GM21529 (cell line): ENCODE data around the gene REX1BD.

ENCODE experiments used
- ATAC-seq: cut with Tn5 transposase; IDR thresholded peaks from one replicate; pipeline ENCODE4 v1.9.1; 2021; ENCODE audit not compliant: unreplicated experiment

Gene REX1BD

DNA sequence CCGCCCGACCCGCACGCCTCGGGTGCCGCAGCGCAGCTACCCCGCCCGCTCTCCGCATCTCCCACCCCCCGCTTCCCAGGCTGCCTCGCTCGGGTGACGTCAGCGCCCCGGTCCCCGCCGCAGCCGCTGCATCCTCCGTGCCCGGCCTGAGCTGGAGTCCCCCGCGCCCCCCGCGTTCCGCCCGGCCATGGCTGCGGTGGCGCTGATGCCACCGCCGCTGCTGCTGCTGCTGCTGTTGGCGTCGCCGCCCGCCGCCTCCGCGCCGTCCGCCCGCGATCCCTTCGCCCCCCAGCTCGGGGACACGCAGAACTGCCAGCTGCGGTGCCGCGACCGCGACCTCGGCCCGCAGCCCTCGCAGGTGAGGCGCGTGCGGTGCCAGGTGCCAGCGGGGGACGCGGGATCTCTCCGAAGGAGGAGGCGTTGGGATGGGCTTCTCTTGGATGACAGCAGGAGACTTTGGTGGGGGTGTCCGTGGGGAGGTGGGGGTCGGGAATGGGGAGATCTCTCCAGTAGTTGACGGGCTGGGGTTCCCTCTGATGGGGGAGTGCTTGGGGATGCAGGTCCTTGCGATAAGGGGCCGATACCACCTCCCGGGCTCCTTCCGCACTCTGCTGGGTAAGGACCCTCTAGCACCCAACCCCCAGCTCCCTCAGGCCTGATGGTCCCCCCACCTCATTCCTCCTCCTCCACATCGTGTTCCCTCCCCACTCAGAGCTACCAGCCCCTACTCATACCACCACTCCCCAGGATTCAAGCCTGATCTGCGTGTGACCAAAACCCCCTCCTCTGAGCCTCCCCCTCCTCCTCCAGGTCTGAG lies 24.4 kb downstream of the REX1BD start, which contains the start of gene TMEM59L:
Gene TMEM59L, plus strand, starts transcription at position 99 of the 817 bp plus-strand sequence. Its CDS starts 89 bp downstream, at position 188.
- ATAC-seq = no peak

DNA sequence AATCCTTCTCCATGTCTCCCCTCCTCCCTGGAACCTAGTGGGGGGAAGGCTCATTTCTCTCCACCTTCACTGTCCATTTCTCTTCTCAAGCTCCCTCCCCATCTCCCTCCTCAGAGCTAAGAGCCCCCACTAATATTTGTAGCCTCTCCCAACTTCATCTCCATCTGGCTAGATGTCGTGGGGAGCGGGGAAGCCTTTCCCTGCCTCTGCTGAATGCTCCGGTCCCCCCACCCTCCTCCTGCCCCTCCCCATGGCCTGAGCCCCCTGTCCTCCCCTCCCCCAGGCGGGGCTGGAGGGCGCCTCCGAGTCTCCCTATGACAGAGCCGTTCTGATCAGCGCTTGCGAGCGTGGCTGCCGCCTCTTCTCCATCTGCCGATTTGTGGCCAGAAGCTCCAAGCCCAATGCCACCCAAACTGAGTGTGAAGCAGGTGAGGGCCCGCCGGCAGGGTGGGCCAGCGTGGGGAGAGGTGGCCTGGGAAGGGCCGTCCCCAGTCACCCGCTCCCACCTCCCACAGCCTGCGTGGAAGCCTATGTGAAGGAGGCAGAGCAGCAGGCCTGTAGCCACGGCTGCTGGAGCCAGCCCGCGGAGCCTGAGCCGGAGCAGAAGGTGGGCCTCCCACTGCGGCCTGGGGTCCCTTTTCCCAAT lies 25.1 kb downstream of the REX1BD start:
- no peak for ATAC-seq

DNA sequence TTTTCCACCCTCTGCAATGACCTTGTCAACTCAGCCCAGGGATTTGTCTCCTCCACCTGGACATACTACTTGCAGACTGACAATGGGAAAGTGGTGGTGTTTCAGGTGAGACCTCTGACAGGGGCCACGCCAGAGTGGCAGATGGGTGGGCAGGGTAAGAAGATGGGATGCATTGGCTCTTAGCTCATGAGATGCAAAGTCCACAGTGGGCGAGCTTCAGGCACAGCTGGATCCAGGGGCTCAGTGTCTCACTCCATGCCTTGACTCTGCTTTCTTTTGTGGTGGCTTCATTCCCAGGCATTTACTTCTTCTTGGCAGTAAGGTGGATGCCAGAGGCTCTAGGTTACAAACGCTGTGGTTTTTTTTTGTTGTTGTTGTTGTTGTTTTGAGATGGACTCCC lies 27.4 kb downstream of the REX1BD start:
- ATAC-seq = no peak

DNA sequence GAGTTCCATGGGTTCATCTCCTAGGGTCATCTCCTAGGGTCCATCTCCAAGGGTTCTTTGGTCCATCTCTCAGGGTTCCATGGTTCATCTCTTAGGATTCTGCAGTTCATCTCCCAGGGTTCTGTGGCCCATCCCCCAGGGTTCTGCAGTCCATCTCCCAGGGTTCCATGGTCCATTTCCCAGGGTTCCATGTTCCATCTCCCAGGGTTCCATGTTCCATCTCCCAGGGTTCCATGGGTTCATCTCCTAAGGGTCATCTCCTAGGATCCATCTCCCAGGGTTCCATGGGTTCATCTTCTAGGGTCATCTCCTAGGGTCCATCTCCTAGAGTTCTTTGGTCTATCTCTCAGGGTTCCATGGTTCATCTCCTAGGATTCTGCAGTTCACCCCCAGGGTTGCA lies 29.0 kb downstream of the REX1BD start:
- ATAC-seq = no peak

DNA sequence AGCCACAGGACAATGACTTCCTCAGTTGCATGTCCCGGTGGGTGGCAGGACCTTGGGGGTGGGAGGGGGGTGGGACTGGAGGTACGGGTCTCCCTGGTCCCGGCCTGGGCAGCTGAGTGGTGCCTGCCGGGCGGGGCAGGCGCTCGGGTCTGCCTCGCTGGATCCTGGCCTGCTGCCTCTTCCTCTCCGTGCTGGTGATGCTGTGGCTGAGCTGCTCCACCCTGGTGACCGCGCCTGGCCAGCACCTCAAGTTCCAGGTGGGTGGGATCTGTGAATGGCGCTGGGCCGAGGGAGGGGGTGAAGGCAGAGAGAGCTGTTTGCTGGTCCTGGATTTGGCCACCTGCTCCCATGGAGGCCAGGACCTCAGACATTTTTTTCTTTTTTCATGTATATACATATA lies 29.6 kb downstream of the REX1BD start:
- ATAC-seq = no peak

DNA sequence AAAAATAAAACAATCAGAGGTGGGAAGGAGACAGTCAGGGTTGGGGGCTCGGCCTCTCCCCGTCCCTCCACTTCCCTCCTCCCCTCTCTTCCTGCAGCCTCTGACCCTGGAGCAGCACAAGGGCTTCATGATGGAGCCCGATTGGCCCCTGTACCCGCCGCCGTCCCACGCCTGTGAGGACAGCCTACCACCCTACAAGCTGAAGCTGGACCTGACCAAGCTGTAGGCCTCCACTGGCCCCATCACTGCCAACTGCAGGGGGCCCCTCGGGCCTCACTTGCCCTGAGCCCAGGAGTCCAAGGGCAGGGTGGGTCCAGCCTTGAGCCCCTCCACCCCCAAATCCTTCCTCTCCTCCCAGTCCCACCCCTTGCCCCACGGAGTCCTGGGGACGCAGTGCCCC lies 31.7 kb downstream of the REX1BD start:
- ATAC-seq = no peak

DNA sequence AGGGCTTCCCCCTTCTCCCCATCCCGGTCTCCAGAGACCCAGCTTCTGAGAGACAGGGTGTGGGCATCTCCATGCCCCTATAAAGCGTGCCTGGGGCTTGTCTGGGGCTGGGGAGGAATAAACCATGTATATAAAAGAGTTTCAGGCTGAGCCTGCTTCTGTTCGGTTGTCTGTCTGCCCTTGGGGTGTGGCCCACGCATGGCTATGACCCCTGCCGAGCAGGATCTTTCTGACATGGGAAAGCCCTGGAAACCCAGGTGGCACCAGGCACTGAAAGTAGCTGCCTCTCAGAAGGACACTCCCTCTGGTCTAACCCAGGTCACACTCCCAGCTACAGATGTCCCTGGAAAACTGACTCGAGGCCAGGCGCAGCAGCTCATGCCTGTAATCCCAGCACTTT lies 32.3 kb downstream of the REX1BD start:
- no peak for ATAC-seq

DNA sequence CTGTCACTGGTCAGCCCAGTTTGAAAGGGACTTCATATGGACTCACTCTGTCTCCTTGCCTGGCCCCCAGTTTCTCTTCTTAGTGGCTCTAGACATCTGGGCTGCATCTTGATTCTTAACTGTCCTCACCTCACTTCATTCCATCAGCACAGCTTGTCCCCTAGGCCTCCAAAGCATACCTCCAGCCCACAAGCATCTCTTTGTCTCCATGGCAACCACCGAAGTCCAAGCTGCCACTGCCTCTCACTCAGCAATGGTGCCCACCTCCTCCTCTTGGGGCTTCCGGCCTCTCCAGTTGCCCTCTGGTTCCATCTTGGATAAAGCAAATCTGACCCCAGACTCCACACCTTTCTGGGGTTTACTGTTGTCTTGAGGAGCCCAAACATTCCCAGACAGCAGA lies 38.3 kb downstream of the REX1BD start:
- no peak for ATAC-seq

DNA sequence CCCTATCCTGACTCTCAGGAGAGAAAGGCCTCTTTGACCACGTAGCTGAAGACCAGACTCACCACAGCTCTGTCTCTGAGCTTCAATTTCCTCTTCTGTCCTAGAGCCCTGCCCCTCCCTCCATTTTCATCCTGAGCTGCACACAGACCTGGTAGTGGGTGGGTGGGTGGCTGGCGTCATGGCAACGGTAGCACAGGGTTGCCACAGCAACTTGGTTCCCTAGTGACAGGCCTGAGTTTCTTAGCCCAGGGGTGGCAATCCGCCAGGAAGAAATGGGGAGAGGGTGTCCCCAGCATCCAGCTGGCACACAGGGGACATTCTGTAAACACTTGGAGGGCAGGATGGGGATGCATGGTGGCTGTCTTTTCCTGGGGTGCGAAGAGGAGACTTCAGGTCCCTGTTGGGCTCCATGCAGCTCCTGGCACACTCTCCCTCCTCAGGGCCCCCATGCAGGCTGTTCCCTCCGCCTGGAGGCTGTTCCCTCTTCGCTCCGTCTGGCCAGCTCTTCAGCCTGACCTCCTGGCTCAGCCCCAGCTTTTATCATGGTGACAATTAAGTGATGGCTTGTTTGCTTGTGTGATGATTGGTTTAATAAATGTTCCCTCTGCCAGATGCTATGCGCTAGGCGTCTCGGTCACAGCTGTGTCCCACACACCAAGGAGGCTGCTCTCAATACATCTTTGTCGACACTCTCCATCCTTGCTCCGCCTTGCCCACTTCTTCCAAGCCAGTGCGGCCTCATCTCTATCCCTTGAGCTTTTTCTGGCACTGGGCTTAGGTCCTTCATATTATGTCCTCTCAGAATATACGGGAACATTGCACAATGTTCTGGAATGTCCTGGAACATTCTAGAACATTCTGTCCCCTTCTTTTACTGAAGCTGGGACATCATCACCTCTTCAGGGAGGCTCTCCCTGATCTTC lies 40.8 kb downstream of the REX1BD start:
- no peak for ATAC-seq

DNA sequence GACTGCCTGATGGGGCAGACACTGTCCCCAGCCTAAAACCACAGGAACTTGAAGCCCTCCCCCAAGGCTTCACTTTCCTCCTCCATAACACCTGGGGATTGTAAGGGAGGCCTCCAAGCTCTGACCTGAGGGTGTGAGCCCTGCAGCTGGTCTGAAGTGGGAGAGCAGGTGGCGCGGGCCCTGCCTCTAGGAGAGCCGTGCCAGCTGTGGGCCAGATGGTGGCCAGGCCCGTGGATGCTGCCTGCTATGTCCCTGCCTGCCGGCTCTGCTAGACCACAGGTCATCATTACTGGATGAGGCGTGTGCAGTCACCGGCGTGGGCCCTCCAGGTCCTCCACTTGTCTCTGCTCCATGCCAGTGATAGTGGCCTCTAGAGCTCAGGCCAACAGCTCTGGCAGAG lies 44.7 kb downstream of the REX1BD start:
- no peak for ATAC-seq

DNA sequence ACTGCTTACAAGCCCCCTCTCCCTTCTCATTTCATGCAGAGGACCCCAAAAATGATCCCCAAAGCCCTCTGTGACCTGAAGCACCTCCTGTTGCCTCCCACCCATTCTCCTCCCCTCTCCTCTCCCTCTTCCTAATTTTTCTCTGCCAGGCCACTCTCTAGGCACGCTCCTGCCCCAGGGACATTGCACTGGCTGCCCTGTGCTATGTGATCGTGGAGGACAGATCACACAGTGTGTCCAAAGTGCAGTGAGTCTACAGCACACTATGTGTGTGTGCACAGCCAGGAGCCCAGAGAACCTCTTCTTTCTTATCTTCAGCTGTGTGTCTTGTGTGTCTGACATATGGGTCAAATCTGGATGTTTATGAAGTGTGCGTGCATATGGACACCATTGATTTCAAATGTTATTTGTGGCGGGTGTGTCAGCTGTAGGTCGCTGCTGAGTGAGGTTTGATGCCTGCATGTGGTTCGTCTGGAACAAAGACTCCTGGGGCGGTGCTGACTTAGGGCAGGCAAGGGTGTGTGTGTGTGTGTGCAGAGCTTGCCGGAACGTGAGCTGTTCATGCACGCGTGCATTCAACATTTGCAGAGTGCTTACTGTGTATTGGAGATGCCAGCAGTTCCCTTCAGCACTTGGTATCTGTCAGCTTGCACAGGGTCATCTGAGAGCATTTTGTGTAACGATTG lies 46.2 kb downstream of the REX1BD start:
- ATAC-seq = no peak

DNA sequence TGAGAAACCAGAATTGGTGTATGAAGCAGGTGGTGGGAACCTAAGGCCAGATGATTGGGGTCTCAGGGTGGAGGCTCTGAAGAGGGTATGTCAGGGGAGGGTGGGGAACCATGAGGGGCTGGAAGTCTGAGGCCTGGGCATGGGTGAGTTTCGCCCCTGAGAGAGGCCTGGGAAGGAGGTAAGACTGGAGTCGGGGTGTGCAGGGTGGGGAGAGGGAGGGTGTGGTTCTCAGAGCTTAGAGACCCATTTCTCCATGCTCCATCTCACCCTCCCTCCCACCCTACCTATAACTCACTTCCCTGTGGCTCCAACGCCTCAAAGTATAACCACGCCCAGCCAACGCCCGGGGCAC lies 47.2 kb downstream of the REX1BD start:
- ATAC-seq = no peak

DNA sequence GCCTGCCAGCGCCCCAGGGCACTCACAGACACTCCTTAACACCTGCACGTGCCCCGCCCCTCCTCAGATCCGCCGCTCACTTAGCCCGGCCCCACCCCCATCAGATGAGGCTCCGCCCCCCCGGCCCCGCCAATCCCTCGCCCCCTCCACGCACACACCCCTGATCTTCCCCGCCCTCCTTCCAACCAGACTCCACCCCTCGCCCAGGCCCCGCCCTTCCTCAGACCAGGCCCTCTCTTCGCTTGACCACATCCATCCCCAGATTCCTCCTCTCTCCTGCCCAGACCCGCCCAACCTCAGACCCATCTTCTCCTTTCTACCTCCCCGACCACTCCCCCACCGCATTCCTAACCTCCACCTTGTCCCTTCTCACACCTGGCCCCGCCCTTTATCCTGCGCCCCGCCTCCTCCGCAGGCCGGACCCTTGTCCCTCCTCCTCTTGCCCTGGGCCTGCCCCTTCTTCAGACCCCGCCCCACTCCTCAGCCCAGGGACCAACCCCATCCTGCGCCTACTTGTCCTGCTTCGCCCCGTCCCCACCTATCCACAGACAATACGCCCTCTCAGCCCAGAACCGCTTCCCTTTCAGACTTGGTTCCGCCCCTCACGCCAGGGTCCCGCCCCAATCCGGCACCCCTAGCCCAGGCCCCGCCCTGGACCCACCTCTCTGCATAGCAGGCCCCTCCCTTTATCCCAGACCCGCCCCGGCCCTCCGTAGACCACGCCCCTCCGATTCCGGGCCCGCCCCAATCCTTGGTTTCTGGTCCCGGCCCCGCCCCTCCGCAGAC lies 47.8 kb downstream of the REX1BD start:
- peak; percentile 77 for ATAC-seq

DNA sequence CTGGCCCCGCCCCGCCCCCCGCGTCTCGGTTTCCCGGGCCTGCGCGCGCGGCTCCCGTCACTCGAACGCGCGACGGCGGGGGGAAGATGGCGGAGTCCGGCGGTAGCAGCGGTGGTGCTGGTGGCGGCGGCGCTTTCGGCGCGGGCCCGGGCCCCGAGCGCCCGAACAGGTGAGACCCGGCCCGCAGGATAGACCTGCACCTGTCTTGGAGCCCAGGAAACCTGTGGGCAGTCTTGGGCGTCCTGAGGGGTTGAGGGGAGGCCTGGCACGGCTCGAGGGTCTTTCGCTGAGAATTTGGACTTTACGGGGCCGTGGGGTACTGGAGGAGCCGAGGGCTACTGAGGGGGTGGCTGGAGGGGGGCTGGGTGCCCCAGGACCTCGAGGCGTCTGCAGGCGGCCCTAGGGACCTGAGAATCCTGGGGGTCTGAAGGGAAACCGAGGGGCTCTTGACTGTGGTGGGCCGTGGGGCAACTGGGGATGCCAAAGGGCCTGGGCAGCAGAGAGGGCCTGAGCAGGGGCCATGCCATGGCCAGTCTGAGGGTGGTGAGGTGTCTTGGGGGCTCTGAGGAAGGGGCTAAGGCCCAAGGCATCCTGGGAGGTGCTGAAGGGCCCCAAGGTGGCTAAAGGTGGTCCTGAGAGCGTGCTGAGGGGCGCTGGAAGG lies 48.5 kb downstream of the REX1BD start, which contains the start of gene KLHL26:
Gene KLHL26, plus strand, starts transcription at position 60 of the 661 bp plus-strand sequence. Its CDS starts 27 bp downstream, at position 87.
- no peak for ATAC-seq

DNA sequence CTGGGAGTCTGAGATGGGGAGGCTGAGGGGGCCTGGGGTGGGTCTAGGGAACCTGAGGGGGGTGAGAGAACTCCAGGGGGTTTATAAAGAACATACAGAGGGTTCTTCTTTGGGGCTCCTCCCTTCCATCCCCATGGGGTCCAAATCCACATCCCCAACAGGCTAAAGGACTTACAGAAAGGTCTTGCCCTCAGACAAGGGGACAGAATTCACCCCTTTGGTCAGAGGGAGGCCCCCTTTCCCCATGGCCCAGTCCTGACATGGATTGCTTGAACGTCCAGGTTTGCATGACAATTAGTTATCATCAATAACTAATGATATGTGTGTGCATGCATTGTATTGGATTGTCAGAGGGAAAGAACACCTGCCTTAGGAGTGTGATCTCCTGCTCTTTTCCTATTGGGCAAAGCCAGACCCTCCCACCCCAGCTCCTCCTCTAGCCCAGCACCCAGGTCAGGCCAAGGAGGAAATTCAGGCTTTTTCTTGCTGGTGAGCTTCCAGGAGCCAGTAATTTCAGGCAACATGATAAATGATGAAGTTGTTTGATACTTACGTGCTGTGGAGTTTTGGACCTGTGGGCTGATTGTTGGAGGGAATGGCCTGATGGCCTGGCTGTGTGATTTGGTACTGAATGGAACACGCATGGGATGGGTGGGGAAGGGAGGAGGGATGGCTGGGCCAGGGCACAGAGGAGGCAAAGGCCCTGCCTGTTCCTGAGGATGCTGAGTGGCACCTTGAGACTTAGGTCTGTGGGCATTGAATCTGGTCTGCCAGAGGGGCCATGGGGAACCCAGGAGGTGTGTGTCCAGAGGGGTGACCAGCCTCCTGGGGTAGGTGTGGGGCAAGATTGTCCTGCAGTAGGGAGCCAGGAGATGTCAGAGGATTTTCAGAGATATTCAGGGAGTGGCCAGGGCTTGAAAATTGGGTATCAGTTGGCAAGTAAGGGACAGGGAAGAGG lies 49.4 kb downstream of the REX1BD start:
- ATAC-seq = no peak

DNA sequence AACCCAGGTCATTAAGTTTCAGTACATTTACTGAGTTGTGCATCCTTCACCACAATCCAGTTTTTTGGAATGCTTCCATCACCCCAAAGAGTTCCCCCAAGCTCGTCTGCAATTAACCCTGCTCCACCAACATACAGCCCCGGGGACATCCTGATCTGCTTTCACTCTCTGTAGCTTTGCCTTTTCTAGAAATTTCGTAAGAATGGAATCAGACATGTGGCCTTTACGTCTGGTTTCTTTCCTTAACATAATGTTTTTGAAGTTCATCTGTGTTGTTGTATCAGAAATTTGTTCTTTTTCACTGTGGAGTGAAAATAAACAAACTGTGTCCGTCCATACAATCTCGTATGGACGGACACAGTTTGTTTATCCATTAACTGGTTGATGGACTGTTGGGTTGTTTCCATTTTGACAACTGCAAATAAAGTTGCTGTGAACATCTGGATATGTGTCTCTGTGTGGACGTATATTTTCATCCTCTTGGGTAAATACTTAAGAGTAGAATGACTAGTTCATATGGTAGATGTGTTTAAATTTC lies 51.2 kb downstream of the REX1BD start:
- no peak for ATAC-seq
